ENCODE measurements around the gene GPS1.
A peak's percentile ranks its signal among the peaks of the same experiment; 100 is the strongest.

Gene GPS1

DNA sequence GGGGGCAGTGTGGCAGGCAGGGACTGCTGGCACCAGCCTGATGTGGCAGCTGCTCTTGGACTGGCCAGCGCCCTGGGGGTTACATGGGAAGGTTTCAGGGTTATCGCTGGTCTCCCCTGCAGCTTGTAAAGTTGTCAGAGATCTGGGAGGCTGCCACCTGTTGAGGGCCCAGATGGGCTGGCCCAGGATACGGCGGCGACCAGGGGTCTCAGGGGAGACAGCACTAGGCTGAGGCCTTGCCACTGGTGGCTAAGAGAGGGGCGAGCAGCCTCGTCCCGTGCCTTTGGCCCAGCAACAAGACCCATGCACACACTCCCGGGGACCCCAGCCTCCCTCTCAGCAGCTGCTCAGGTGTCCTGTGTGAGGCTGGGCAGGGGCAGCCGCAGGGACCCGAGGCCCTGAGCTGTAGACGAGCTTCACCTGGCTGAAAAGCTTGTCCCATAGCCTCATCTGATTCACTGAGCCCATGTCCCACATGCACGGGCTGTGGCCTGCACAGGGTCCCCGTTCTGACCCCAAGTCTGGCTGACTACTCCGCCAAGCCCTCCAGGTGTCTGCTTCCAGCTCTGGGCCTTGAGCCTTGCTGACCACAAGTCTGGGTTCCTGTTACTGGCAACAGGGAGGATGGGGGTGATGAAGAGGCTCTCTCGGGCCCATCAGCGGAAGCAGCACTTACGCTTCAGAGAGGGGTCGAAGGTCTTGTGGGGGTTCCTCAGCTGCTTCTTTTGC lies 7.7 kb downstream of the GPS1 start:
- DNase-seq (ENCODE audit: low spot score) = no peak

DNA sequence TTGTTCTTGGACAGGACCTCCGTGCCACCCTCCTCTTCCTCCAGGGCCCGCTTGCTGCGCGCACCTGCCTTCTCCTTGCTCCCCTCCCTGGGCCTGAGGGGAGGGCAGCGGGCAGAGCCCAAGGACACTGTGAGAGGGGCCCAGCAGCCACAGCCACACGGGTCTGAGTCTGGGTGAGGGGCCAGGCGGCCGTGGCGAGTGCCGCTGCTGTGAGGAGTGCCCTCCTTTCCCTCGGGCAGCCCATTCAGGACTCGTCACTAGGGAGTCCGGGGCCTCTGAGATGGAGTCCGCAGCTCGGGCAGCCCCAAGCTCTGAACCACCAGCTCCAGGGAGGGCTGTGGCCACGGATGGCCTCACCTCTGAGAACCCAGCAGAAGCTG lies 8.3 kb downstream of the GPS1 start:
- no peak for DNase-seq (ENCODE audit: low spot score)

DNA sequence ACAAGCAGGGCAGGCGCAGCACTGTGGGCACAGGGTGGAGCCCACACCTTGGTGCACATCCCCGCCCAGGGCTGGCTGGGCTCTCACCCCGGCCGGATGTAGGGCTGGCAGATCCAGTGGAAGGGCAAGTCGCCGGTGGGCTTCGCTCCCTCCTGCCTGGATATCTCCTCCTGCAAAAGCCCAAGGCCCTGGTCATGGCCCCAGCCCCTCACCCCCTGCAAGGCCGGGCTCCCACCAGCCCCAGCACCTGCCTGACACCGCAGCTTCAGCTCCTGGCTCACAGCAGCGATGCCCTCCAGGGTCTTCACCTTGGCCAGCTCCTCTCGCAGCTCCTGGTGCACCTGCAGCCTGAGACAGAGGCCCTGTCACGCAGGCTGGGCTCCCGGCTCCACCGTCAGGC lies 8.9 kb downstream of the GPS1 start:
- no peak for DNase-seq (ENCODE audit: low spot score)

DNA sequence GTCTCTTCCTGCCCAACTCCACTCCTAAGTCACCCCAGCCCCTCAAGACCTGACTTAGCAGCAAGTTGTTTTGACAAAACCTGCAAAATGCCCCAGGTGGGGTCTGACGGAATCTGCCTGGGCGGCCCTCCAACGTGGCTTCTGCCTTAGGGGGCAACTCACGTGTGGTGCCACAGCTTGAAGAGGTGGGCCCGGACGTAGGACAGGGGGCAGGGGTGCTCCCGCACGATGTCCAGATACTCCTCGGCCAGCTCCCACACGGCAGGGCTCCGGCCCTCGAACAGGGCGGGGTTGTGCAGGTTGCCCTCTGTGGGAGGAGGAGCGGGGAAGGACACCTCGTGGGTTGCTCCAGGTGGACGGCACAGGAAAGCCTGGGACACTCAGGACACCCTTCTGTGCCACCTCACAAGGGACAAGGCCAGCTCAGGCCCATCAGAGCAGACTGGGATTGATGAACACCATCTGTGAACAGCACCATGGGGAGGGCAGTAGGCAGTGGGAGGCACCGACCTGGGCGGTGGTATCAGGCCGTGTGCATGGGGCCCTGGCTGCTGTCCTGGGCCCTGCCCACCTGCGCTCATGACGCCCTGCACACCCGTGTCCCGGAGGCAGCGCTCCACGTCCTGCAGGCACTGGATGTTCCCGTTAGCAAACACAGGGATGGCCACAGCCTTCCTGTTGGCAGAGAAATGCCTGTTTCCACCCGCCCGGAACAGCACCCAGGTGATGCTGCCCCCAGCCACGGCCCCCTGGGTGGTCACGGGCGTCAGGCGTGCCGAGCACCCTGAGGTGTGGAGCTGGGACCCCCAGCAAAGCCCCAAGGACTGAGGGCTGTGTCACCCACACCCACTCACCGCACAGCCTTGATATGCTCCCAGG lies 9.6 kb downstream of the GPS1 start:
- no peak for DNase-seq (ENCODE audit: low spot score)

DNA sequence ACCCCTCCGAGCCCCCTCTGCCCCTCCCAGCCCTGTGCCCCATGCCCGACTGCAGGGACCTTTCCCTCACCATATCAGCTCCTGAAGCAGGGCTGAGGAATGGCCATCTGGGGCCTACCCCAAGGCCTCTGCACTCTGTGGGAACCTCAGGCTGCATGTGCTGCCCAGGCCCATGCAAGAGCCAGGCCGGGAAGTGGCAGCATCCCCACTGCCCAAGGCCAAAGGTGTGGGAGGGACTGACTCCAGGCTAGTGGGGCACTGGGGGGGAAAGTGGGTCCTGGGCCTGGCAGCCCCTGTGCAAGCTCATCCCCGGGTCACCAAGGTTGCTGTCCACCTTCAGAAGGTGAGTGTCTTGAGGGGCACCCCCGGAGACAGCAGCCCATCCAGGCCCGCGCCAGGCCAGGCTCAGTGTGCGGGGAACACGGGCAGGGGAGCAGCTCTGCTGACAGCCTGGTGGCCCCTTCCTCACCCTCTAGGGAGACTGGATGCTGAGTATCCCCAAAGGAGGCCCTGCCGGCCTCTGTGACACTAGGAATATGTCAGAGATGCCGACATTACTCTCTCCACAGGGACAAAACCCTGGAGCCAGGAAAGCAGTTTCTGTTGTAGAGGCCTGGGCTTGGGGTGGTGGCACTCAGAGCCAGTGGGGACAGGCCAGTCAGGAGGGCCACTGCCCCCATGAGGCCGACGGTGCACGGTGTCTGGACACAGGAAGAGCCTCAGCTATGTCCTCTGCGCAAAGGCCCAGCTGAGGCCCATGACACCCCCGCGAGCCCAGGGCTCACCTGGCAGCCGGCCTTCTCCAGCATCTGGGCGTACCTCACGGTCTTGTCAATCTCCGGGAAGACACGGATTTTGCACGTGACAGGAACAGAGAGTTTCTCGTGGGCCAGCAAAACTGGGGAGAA lies 10.6 kb downstream of the GPS1 start:
- no peak for DNase-seq (ENCODE audit: low spot score)

DNA sequence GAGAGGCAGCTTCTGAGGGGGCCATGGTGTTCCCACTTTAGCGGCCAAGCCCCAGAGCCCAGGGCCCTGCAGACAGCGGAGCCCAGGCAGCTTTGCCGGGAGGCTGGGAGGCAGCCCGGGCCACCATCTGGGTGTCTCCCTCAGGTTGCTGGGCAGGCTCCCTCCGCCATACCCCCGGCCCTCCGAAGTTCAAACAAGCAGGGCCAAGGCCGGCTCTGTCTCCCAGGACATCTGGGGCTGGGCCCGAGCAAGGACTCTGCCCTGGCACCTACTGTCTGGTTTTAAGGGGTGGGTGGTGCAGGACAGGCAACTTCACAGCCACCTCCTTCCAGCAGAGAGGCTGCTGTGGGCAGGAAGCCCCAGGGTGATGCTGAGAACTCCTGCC lies 11.3 kb downstream of the GPS1 start:
- no peak for DNase-seq (ENCODE audit: low spot score)

DNA sequence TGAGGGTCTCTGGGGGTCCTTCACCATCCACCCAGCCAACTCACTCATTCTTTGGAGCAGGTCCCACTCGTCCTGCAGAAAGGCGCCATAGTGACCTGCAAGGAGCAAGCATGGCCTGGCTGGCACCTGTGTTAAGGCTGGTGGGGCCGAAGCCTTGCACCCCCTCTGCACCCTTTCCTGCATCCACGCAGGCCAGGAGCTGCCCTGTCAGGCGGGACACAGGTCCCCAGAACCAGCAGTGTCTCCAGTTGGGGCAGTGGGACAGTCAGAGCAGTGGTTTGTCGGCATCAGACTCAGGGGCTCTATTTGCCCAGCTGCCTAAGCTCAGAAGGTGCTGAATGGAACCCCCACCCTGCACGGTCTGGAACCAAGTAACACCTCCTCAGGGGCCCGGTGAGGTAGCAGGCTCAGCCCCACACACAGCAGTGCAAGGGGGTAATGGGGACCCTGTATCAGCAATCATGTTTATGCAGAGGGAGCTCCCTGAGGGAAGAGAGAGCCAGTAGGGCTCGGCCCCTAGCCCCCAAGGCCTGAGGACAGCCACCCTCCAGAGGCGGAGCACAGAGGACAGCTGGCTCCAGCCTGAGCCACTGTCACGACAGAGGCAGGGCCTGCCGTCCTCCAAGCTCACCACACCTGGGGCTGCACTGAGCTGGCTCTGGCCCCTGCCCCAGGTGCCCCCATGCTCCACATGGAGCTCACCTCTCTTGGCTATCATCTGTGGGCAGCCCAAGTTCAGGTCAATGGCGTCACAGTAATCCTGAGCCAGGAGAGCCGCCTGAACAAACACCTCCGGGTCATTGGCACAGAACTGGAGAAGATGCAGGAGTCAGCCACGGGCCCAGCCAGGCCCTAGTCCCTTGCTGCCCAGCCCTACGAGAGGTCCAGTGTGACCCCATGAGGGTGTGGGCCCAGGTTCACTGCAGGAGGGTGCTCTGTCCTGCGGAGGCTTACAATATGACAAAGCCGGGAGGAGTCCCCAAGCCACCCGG lies 12.0 kb downstream of the GPS1 start:
- no peak for DNase-seq (ENCODE audit: low spot score)

DNA sequence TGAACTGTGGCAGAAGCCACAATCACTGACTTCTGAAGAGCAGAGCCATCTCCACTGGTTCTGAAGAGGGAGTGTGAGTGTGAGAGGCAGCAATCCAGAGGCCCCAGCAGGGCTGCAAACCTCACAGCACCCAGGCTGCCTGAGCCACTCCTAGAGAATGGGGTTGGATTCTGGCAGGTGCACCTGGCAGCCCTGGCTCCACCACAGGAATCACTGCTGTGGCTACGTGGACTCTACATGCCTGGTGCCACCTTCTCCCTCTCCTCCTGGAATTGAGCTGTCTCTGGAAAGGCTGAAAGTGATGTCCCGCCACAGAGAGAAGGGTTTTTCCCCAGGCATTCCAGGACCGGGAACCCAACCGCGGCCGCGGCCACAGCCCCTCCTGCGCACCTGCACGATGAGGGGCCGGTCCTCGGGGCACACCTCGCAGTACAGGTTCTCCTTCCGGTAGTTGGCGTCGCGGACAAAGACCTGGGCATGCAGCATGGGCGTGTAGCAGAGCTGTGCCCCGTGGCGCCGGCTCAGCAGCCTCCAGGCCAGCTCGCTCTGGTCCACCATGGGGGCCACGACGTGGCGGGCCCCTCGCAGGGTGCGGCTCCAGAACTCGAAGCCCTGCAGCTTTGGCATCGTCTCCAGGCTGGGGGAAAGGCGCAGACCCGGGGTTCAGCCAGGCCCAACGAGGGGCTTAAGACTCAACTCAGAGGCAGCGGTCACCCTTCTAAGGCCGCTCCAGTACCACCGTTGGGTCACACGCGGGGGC lies 12.9 kb downstream of the GPS1 start:
- peak; percentile 57 for DNase-seq (ENCODE audit: low spot score)

DNA sequence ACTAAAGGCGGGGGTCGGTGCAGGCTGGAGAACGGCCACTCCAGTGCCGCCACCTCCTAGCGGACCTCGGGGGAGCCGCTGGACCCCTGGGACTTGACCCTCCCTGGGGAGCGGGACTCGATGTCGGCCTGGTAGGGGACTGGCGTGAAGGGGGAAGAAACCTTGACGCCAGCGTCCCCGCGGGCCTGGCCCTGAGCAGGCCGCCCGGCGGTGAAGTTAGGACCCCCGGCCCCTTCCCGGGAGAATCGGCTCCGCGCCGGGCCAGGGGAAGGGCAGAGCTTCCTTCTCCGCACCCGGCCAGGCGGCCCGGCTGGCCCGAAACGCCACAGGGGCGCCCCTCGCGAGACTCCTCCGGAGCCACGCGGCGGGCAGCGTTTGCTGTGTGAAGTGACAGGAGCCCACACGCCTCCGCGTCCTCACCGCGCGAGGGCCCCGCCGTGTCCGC lies 13.5 kb downstream of the GPS1 start:
- DNase-seq (ENCODE audit: low spot score) = no peak

DNA sequence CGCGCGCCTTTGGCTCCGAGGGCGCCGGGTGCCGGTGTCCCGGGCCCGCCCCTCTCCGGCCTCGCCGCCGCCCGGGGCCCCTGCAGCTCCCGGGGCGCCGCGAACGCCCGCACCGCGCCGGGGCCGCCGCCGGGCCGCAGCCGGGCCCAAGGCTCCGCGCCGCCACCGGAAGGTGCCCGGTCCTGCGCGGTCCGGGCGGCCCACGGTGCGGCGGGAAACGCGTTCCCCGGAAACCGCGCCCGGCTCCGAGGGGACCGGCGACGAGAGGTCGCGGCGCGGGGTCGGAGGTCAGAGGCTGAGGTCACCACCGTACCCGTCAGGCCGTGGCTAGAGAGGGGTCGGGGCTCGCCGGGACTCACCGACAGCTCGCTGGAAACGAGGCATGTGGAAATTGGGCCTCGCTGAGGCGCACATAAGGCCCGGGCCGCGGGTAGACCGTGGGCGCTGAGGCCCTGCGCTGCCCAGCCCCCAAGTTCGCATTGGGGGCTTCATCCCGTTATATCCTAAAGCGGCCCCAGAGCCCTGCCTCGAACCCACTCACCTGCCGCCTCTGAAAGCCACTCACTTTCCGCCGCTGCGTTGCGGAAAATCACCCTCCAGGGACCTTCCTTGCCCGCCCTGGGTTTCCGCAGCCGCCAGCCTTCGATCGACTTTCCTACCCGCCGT lies 14.1 kb downstream of the GPS1 start, which contains the start of gene DUS1L:
DUS1L (minus strand) TSS at position 167 of the 666 bp plus-strand sequence. CDS start 745 bp downstream, outside the sequence.
- peak; percentile 19 for DNase-seq (ENCODE audit: low spot score)

DNA sequence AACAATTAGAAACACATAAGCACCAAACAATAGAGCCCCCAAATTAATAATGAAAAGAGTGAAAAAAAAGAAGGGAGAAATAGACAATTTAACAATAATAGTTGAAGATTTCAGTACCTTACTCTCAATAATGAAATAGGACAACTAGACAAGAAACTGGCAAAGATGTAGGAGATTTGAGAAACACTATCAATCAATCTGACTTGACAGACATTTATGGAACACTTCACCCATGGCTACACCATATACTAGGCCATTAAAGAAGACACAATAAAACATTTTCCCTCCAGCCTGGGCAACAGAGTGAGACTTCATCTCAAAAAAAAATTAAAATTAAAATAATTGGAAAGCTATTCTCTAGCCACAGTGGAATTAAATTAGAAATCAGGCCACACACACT lies 18.9 kb downstream of the GPS1 start:
- DNase-seq (ENCODE audit: low spot score) = no peak

DNA sequence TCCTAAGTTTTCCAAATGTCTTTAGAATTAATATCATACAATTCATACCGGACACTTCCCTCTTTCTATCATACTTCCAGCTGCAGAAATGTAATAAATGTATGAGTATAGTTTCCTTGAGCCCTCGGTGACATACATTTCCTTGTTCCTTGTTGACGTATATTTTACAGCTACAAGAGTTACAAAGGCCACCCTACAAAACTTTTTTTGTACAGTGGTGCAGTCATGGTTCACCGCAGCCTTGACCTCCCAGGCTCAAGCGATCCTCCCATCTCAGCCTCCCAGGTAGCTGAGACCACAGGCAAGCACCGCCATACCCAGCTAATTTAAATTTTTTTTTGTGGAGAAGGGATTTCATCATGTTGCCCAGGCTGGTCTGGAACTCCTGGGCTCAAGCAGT lies 21.1 kb downstream of the GPS1 start:
- no peak for DNase-seq (ENCODE audit: low spot score)

DNA sequence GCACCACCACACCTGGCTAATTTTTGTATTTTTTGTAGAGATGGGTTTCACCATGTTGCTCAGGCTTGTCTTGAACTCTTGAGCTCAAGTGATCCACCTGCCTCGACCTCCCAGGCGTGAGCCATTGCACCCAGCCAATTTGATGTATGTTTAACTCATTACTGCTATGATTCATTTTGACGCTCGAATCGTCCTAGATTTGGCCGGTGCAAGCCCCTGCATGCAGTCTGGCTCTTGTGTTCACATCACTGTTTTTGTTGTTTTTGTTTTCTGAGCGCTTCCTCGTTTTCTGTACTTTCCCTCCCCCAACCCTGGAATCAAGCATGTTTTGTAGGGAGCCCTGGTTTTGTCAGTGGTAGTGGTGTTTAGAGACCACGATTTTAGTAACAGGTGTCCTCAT lies 21.7 kb downstream of the GPS1 start:
- DNase-seq (ENCODE audit: low spot score) = no peak

DNA sequence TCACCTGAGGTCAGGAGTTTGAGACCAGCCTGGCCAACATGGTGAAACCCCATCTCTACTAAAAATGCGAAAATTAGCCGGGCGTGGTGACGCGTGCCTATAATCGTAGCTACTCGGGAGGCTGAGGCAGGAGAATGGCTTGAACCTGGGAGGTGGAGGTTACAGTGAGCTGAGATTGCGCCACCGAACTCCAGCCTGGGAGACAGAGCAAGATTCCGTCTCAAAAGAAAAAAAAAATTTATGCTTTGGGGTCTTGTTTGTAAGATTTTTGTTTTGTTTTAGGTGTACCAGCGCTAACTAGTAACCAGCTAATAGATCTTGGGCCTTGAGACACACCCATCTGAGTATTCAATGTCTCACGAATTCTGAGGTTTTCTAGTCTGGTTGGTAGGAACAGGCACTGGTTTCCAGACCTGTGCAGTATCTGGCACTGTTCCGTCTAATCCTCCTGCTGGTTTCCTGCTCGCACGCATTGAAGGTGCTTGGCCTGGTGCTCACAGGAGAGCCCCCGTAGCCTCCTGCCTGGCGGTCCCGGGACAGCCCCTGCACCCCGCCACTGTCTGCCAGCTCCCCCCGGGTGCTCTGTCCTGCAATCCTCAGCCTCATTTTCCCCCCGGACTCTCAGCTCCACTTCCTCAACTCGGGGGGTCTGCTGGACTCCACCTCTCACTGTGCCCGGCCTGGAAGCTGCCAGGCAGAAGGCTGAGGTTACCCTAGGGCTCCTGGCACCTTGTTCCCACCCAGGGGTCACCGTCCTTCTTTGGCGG lies 24.5 kb downstream of the GPS1 start:
- DNase-seq (ENCODE audit: low spot score) = no peak

DNA sequence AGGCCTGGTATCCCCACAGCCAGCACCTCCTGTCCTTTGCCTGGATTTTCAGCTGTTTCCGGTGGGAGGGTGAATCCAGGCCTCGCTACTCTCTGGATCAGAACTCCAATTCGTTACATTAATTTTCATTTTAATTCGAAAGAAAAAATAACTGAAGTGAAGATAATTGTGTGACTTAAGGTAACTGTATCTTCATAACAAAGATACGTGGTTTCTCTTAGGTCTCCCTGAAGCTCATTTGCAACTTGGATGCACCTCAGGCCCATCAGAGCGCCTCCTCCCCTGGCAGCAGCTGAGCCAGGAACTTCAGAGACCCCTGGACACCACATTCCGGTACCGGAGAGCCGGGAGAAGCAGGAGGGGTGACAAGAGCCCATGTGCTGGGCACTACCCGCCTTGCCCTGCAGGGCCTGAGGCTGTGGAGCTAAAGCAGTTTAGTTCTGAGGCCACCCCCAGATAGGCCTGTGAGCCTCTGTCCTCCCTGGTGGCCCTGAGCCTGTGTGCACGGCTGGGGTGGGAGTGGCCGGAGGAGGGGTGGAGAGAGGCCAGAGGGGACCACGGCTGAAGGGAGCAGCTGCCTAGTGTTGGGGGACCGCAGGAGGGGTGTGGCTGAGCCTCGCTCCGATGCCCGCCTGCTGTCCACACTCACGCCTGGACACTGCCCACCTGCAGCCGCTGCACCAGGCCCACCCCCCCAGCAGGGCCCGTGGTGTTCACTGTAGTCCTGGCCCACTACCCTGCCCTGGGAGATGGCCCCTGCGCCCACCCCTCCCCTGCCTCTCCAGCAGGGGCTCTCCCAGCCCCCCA lies 25.3 kb downstream of the GPS1 start:
- DNase-seq (ENCODE audit: low spot score) = no peak

DNA sequence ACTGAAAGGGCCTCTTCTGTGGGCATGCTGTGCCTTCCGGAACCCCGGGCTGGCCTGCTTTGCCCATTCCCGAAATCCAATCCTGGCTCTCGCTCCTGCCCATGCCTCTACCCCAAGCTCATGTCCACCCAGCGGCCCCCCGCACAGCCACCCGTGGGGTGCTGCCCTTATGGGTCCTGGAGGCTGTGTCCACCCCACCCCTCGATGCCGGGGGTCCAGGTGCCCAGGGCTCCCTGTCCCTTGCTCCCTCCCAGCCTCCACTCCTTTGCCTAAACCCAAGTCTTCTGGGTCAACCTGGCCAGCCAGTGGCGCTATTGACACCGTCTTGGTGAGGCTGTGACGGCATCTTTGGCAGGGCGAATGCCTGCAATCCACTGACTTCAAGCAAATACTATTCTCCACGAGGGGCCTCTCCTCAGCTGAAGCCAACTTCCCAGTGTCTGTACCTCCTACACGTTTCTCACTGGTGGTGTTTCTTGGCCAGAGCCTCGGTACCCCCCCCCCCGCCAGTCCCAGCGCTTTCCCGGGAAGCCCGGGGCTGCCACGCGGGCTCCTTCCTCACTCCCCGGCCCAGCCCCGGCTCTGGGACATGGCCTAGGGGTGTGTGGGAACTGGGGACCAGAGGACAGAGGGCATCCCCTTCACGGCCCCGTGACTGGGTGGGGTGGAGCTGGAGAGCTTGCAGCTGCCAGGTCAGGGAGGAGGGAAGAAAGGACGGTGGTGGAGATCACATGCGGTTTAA lies 26.1 kb downstream of the GPS1 start:
- DNase-seq (ENCODE audit: low spot score) = no peak

DNA sequence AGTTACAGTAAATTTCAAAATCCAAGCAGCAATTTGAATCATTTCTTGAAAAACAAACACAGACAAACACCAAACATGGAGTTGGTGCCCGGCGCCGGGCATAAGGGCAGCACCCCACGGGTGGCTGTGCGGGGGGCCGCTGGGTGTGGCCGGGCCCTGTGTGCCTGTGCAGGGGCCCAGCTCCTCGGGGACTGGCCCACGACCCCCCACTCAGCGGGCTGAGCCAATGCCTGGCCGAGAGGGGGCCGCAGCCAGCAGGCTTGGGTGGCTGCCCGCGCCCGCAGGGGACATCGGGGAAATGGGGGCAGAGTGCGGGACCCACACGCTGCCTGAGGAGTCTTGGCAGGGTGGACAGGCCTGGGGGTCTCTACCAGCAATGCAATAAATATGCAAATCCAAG lies 26.7 kb downstream of the GPS1 start:
- DNase-seq (ENCODE audit: low spot score) = no peak
